HG03108 (cell line): ENCODE results near the gene LRCOL1.
"Not testable (repeated sequence)": the region's sequence is repeated elsewhere in the genome, so short reads cannot be mapped to it uniquely, and the experiment has no call there.

Experiments
- ATAC-seq: cut with Tn5 transposase; IDR thresholded peaks from one replicate; pipeline ENCODE4 v1.9.1; 2021; ENCODE audit warnings: moderate library complexity; ENCODE audit not compliant: unreplicated experiment

The LRCOL1 gene

DNA sequence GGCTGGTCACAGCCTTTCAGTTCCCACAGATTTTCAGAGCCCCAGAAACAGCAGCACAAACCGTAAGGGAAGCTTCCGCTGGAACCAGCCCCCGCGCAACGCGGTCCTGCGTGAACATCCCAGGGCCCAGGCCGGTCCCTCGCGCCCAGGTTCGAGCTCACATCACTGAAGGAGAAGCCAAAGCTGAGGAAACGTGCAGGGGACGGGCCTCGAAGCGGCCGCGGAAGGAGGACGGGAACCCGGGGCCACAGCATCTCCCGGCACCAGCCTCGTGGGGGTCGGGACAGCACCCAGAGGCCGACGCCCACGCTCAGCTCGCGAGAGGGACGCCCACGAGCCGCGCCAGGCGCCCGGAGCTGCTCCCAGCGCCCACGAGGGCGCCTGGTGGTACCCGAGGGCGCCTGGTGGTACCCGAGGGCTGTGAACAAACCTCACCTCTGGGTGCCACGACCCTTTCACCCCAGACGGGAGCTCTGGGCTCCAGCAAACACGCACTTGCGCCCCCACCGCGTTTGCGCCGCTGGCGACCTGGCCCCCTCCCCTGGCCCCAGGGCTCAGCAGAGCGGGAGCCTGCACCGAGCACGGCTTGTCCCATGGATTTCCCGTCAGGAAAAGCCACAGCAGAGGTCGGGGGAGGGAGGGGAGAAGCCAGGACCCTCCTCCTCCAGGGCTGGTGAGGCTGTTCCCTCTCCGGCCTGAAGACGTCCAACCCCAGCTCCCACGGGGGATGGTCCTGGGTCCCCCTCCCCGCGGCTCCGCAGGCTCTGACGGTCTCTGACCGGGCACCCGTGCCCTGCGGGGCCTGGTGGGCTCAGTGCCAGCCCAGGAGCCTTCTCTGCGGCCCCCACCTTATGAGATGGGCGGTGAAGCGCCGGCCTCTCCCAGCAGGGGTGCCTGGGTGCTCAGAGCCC, 6.9 kb downstream of the LRCOL1 start:
- no peak for ATAC-seq

- ATAC-seq = no peak
Measured at GRCh38 chr12:132602572-132603239, 7.7 kb downstream of the LRCOL1 start.

GRCh38 chr12:132601171-132601883, 9.1 kb downstream of the LRCOL1 start:
- ATAC-seq = no peak

GRCh38 chr12:132600048-132601032, 10.0 kb downstream of the LRCOL1 start:
- no peak for ATAC-seq

DNA sequence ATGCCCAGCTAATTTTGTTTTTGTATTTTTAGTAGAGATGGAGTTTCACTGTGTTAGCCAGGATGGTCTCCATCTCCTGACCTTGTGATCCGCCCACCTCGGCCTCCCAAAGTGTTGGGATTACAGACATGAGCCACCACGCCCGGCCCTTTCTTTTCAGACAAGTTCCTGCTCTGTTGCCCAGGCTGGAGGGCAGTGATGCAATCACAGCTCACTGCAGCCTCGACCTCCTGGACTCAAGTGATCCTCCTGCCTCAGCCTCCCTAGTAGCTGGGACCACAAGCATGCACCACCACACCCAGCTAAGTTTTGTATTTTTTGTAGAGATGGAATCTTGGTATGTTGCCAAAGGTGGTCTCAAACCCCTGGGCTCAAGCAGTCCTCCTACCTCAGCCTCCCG, 10.9 kb downstream of the LRCOL1 start:
- ATAC-seq = not testable (repeated sequence)

DNA sequence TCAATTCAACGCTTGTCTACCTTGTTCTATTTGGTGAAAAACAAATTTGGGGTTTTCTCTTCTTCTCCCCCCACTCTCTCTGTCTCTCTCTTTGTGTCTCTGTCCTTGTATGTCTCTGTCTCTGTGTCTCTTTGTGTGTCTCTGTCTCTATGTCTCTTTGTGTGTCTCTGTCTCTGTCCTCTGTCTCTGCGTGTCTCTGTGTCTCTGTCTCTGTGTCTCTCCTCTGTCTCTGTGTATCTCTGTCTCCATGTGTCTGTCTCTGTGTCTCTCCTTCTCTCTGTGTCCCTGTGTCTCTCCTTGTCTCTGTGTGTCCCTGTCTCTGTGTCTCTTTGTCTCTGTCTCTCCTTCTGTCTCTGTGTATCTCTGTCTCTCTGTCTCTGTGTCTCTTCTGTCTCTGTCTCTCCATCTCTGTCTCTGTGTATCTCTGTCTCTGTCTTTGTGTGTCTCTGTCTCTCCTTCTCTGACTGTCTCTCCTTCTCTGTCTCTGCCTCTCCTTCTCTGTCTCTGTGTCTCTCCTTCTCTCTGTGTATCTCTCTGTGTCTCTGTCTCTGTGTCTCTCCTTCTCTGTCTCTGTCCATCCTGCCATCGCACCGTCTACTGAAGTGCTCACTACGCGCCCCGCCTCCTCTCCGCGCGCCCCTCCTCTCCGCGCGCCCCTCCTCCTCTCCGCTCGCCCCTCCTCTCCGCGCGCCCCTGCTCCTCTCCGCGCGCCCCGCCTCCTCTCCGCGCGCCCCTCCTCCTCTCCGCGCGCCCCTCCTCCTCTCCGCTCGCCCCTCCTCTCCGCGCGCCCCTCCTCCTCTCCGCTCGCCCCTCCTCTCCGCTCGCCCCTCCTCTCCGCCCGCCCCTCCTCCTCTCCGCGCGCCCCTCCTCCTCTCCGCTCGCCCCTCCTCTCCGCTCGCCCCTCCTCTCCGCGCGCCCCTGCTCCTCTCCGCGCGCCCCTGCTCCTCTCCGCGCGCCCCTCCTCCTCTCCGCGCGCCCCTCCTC, 12.8 kb downstream of the LRCOL1 start:
- ATAC-seq = no peak

DNA sequence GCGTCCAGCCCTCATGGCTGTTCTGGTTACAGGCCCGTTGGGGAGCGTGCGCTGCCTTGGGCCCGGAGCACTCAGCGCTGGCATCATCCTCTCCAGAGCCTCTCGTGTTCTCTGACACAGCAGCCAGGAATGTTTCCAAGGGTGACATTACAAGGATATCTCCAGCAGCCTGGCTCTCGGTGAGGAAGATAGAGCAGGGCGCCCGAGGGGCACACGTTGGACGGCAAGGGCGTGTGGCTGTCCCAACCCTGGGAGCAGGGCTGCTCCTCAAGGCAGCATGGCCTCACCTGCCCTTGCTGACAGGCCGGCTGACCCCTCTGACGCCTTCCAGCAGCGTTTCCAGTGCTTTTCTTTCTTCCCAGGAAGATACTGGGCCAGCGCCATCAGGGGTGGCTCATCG, 14.4 kb downstream of the LRCOL1 start:
- ATAC-seq = no peak

- no peak for ATAC-seq
Measured at GRCh38 chr12:132595183-132595582, 15.2 kb downstream of the LRCOL1 start.

- no peak for ATAC-seq
Measured at GRCh38 chr12:132593938-132594358, 16.4 kb downstream of the LRCOL1 start.

DNA sequence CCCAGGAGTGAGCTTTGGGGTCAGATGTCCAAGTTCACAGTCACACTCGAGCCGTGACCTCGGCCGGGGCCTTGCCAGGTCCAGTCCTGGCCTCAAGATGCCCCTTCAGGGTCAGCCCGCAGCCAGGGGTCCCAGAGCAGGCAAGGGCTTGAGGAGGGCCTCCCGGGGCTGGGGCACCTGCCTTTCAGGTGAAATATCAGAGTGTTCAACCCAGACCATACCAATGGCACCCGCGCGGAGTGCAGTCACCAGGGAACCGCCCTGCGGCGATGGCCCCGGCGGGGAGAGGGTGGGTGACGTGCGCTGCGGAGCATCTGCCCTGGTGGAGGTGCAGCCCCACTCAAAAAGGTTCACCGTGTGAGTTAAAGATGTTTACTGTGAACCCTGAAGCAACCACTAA, 16.9 kb downstream of the LRCOL1 start:
- no peak for ATAC-seq

DNA sequence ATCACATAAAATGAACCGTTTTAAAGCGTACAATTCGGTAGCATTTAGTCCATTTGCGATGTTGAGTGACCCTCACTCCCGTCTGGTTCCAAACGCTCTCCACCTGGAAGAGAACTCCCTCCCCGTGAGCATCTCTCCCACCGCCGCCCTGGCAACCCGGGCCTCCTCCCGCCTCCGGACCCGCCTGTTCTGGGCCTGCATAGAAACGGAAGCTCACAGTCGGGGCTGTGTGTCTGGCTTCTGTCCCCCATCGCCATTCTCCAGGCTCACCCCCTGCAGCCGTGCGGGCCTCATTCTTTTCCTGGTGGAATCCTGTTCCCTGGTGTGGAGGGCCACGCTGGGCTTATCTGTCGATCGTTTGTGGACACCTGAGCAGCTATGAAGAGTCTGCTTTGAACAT, 17.3 kb downstream of the LRCOL1 start:
- no peak for ATAC-seq

DNA sequence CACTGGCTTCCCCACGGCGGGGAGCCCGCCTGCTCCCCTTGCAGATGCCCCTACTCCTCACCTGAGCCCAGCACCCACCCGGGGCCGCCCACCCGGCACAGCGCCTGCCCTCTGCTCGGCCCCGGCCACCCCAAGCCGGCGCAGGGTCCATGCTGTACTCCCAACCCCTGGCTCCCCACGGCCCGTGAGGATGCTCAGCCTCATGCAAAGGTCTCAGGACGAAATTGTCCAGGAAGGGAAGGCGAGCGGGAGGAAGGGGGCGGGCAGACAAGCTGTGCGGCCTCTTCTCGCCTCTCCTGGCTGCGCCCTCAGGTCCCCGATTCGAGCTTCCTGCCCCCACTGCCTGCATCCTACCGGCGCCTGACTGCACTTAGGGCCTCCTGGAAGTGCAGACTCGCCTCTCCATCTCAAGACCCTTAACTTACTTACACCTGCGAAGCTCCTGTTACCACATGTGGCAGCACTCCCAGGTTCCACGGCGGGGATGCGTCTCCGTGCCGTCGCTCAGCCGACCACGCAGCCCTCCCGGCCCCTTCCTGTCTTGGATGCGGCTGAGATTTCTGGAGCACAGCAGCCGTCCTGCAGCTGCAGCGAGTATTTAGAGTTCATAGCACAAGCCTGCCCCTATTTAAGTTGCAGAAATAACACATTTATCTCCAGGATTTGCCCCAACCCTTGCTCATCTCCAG, 18.0 kb downstream of the LRCOL1 start:
- no peak for ATAC-seq

DNA sequence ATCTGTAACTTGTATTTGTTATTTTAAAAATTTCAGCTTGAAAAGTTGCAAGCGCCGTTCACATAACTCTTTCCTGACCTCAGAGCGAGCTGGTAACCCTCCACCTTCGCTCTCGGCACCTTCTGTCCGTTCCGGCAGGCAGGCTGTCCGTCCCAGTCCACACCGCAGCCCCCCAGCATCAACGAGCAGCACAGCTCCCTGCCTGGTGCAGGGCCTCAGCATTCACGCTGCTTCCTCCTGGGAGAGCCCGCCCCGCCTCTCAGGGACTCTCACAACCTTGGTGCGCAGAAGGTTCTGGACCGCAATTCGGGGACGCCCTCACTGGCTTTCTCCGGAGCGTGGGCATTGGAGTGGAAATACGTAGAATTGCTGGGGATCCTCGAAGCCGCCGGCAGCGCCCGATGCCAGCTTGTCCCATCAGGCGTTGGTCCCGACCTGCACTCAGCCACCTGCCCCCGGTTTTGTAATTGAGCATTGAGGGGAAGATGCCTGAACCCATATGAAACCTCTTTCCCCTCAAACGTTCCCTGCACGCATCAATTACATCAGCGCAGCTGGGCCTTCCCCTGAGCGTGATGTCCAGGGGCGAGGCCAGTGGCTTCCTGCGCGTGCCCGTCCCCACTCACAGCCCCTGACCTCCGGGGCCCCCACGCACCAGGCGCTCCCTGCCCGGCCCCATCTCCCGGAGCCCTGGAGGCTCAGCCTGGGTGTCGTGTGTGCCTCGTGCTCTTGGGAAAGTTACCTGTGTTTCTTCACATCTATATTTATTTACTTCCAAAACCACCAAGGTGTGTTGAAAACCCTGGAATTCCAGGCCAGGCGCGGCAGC, 19.1 kb downstream of the LRCOL1 start:
- no peak for ATAC-seq

DNA sequence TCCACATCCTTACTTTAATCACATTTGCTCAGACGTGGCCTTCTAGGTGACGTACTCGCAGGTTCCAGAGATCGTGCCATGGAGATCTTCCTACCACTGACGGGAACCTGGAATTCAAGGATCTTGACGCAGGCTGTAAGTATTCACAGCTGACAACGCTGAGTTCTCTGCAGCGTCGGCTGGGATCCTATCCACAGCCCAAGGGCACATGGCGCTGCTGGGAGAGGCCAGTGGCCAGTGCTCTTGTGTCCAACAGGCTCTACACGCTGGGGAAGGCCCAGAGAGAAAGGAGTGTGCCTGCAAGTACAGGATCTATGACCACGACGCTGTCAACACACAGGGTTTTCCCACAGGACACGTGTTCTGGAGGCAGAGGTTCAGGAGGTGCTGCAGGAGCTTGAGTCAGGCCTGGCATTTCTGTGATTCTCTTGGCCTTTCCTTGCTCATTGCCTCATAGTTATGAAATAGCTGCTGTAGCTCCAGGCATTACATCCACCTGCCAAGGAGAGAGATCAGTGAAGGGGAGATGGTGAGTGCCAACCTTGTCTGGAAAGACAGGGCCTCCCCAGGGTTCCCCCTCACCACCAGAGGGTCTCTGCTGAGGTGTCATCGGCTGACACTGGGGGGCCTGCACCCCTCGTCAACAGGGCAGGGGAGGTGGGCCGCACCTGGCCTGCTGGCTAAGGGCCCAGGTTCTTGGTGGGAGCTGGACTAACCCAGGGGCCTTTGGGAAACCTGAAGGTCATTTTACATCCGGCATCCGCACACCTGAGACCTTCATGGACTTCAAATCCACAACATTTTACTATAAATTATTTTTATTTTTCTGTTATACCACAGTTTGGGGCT, 21.3 kb downstream of the LRCOL1 start:
- no peak for ATAC-seq

DNA sequence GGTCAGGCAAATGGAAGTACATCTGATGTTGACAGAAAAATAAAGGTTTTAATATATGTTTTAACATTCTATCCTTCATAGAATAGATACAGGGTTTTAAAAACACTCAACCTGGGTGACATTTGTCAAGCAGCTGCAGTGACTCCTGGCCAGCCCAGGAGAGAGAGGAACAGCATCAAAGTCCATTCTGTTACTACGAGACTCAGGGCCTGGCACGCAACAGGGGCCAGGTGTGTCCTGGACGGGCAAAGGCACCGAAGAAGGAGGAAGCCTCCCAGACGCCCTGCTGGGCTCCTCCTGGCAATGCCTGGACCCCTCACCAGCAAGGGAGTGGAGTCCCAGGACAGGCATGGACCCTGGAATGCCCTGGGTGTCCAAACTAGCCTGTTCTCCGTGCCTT, 22.1 kb downstream of the LRCOL1 start:
- ATAC-seq = no peak

GRCh38 chr12:132587781-132588180, 22.6 kb downstream of the LRCOL1 start:
- ATAC-seq = no peak

GRCh38 chr12:132586929-132587328, 23.5 kb downstream of the LRCOL1 start:
- ATAC-seq = no peak
